Esophagus squamous epithelium (tissue), 5 donors: Measurements from ENCODE around the gene CPT1A. TPM values are rescaled to one million over a fixed set of nuclear protein-coding genes. Genes with fewer than 3 reads are reported as not detected.

Source experiments
- DNase-seq: peaks from one replicate; lab custom pipeline; 2025; lab: John Stamatoyannopoulos, UW
- H3K27ac ChIP-seq, 4 donors: fragments of 200-600 bp; sonication (generic); one replicate each; pipeline ENCODE4 v1.5.1; 2016 to 2019; ENCODE audit warnings: mild to moderate bottlenecking in 1 of 4
- H3K27me3 ChIP-seq, 4 donors: fragments of 200-600 bp; sonication (generic); 1 replicate in 3 of 4; 2 replicates in 1 of 4; pipeline versions ENCODE4 v1.5.1 to v1.6.0; 2017 to 2021; ENCODE audit warnings: antibody characterized with exemption in 1 of 4
- H3K36me3 ChIP-seq, 3 donors: fragments of 200-600 bp; sonication (generic); one replicate each; pipeline ENCODE4 v1.5.1; 2016 to 2019
- H3K4me1 ChIP-seq, 3 donors: fragments of 200-600 bp; sonication (generic); one replicate each; pipeline ENCODE4 v1.5.1; 2017 to 2019
- H3K4me3 ChIP-seq, 4 donors: fragments of 200-600 bp; sonication (generic); 1 replicate in 3 of 4; 2 replicates in 1 of 4; pipeline ENCODE4 v1.5.1; 2016 to 2019; ENCODE audit warnings: mild to moderate bottlenecking in 2 of 4, moderate library complexity in 1 of 4
- H3K9me3 ChIP-seq, 3 donors: fragments of 200-600 bp; sonication (generic); one replicate each; pipeline ENCODE4 v1.5.1; 2016 to 2019
- CTCF ChIP-seq, 6 experiments: fragments of 450-650 bp in 4 of 6; fragments of 200-600 bp in 2 of 6; sonication (generic) in 2 of 6; IDR thresholded peaks; one replicate each; pipeline ENCODE4 v1.5.1; 2016 to 2019; ENCODE audit warnings: antibody characterized with exemption in 6 of 6, mild to moderate bottlenecking in 4 of 6, moderate library complexity in 4 of 6
- POLR2A ChIP-seq, 4 donors: fragments of 450-650 bp; IDR thresholded peaks; one replicate each; pipeline ENCODE4 v1.6.1; 2017; ENCODE audit warnings: antibody characterized with exemption in 4 of 4, mild to moderate bottlenecking in 4 of 4, moderate library complexity in 3 of 4
- WGBS, 2 donors: methylation state at CpG; one replicate each; pipeline ENCODE4 v1.1.5; 2018; 5-methylcytosine and 5-hydroxymethylcytosine counted together
- intact Hi-C: fragments of 100-400 bp; cut with DNase I; formaldehyde crosslinking; loops from one replicate; pipeline ENCODE4 v1.15.0; 2022
- total RNA-seq, 4 donors: library from RNA; depleted of rRNA; stranded (reverse); fragments of >200 nt; gene quantifications; one replicate each; pipeline ENCODE4 v1.1.0, GENCODE V29; 2016
- donor health status: DM: yes; HTN: yes; CAD: no.

Gene CPT1A
- total RNA-seq, 4 donors from 2014 or later = 14.7 to 56.1 (median 27.6) TPM

- intact Hi-C loops = no loop called here
- no peak for DNase-seq
- TF ChIP-seq POLR2A (IDR thresholded peaks at IDR 0.05) = no peak
- TF ChIP-seq CTCF (IDR thresholded peaks at IDR 0.05) = no peak
- H3K4me3 ChIP-seq = no peak overlapping the region
- H3K4me1 ChIP-seq = no peaks in the 10 kb centered on the region
- H3K27me3 ChIP-seq = no peaks in the 10 kb centered on the region
- WGBS, 2 donors = 82 to 87% methylated on average over 6 to 7 of the region's 7 CpGs
- H3K27ac ChIP-seq = no peak overlapping the region
- no peaks in the 10 kb centered on the region for H3K9me3 ChIP-seq
- H3K36me3 ChIP-seq = peaks cover 0 to 21% (median 0%) of the 10 kb centered on the region in 3 donors
These were observed 100.3 kb downstream of the CPT1A start for GRCh38 chr11:68741463-68741862.

GRCh38 chr11:68735646-68736045 is 106.1 kb downstream of the CPT1A start:
- no peak for TF ChIP-seq POLR2A (IDR thresholded peaks at IDR 0.05)
- TF ChIP-seq CTCF (IDR thresholded peaks at IDR 0.05) = no peak
- H3K27me3 ChIP-seq = no peaks in the 10 kb centered on the region
- peaks cover 0 to 6% (median 0%) of the 10 kb centered on the region in 3 donors for H3K36me3 ChIP-seq
- 77 to 82% methylated on average over 6 of the region's 6 CpGs for WGBS, 2 donors
- intact Hi-C loops = no loop called here
- no peak overlapping the region for H3K4me3 ChIP-seq
- H3K27ac ChIP-seq = no peak overlapping the region
- H3K4me1 ChIP-seq = no peaks in the 10 kb centered on the region
- no peaks in the 10 kb centered on the region for H3K9me3 ChIP-seq
- DNase-seq = no peak

GRCh38 chr11:68735125-68735524 is 106.6 kb downstream of the CPT1A start:
- Histone ChIP-seq H3K27me3 (no peaks in the 10 kb centered on the region), H3K9me3 (no peaks in the 10 kb centered on the region), H3K27ac (no peak overlapping the region), H3K36me3 (peaks cover 0 to 6% (median 0%) of the 10 kb centered on the region in 3 donors), H3K4me1 (no peaks in the 10 kb centered on the region), H3K4me3 (no peak overlapping the region)
- TF ChIP-seq POLR2A (IDR thresholded peaks at IDR 0.05) (no peak), CTCF (IDR thresholded peaks at IDR 0.05) (no peak)
- intact Hi-C loops = no loop called here
- no peak for DNase-seq
- WGBS, 2 donors = 69 to 90% methylated on average over 2 to 4 of the region's 6 CpGs

- Histone ChIP-seq H3K36me3 (peaks cover 0 to 6% (median 0%) of the 10 kb centered on the region in 3 donors), H3K4me3 (no peak overlapping the region), H3K4me1 (no peaks in the 10 kb centered on the region), H3K27ac (no peak overlapping the region), H3K9me3 (no peaks in the 10 kb centered on the region), H3K27me3 (no peaks in the 10 kb centered on the region)
- intact Hi-C loops = no loop called here
- no peak for DNase-seq
- WGBS, 2 donors = 68 to 76% methylated on average over 7 of the region's 7 CpGs
- TF ChIP-seq POLR2A (IDR thresholded peaks at IDR 0.05) (no peak), CTCF (IDR thresholded peaks at IDR 0.05) (no peak)
These were observed 107.6 kb downstream of the CPT1A start for GRCh38 chr11:68734111-68734510.

- H3K9me3 ChIP-seq = no peaks in the 10 kb centered on the region
- TF ChIP-seq POLR2A (IDR thresholded peaks at IDR 0.05) = no peak
- no peak for TF ChIP-seq CTCF (IDR thresholded peaks at IDR 0.05)
- WGBS, 2 donors = 80 to 88% methylated on average over 6 of the region's 6 CpGs
- H3K27ac ChIP-seq = no peak overlapping the region
- H3K36me3 ChIP-seq = no peaks in the 10 kb centered on the region
- H3K4me1 ChIP-seq = no peaks in the 10 kb centered on the region
- no peak overlapping the region for H3K4me3 ChIP-seq
- no peak for DNase-seq
- intact Hi-C loops = no loop called here
- no peaks in the 10 kb centered on the region for H3K27me3 ChIP-seq
These were observed 113.9 kb downstream of the CPT1A start for GRCh38 chr11:68727783-68728182.
